Activated naive CD8-positive, alpha-beta T cell treated with anti-CD3 and anti-CD28 coated beads, Interleukin-2, amount 50 U/mL, for 16 hours (primary cell): Measurements from ENCODE around the gene RNFT2.

Experiments
- DNase-seq: peaks from one replicate; pipeline ENCODE4 v3.0.0-alpha.2; 2020; ENCODE audit warnings: low read depth, low spot score

RNFT2 gene, protein sequence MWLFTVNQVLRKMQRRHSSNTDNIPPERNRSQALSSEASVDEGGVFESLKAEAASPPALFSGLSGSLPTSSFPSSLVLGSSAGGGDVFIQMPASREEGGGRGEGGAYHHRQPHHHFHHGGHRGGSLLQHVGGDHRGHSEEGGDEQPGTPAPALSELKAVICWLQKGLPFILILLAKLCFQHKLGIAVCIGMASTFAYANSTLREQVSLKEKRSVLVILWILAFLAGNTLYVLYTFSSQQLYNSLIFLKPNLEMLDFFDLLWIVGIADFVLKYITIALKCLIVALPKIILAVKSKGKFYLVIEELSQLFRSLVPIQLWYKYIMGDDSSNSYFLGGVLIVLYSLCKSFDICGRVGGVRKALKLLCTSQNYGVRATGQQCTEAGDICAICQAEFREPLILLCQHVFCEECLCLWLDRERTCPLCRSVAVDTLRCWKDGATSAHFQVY

DNA sequence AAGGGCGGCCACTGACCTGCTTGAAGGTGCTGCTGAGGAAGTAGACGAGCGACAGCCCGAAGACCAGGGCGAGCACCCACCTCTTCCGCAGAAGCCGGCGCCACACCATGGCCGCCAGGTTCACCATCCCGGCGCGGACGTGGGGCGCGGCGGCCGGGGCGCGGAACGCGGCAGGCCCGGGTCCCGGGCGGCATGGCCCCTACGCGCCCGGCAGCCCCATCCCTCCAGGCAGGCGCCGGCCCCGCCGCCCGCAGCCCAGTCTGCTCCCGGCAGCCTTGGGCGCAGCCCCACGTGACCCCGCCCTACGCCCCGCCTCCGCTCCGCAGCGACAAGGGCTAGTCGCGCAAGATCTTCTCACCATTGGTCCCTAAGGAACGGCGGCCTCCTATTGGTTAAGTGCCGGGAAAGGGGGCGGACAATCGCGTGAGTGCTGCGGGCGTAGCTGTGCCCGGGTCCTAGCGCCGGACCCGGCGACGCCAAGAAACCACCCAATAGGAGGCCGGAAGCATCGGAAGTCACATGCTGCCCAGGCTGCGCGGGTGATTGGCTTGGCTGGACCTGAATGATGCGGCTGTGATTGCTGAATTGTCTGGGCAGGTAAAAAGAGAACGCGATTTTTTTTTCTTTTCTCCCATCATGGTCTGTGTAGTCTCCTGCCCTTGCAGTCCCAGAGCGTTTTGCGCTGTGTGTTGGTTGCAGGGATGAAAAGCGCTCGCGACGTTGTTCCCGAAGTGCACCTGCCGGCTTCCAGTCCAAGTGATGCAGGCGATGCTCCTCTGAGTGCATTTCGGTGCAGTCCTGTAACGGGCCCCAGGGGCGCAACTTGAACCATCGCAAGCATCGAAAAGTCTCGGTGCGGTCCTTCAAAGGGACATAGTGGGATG lies at the start of gene RNFT2, which contains the start of gene SPRING1:
Gene RNFT2 (plus strand): TSS at position 542 of the 884 bp plus-strand sequence. CDS start 2,183 bp downstream, outside the sequence.
Gene SPRING1 (minus strand): TSS at position 296 of the 884 bp plus-strand sequence. CDS start 169 bp downstream, at position 127.
- DNase-seq, result peak; percentile 99

DNA sequence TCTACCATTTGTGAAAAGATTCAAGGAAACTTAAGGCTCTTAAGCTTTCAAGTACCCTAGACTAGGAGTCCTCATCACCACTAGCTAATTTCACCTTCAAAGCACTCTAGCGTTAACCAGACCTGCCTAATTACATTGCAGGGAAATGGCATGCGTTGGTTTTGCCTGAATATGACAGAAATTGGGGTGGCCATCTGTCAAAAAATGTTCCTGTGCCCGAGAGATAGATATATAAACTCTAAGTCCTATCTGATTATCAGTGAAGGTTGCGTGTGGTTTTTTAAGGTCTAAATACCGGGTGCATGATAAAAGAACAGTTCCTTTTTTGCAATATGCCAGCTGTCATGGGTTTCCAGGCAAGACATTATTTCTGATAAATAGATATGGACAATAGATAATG lies 48.6 kb upstream of the RNFT2 start:
- no peak for DNase-seq

DNA sequence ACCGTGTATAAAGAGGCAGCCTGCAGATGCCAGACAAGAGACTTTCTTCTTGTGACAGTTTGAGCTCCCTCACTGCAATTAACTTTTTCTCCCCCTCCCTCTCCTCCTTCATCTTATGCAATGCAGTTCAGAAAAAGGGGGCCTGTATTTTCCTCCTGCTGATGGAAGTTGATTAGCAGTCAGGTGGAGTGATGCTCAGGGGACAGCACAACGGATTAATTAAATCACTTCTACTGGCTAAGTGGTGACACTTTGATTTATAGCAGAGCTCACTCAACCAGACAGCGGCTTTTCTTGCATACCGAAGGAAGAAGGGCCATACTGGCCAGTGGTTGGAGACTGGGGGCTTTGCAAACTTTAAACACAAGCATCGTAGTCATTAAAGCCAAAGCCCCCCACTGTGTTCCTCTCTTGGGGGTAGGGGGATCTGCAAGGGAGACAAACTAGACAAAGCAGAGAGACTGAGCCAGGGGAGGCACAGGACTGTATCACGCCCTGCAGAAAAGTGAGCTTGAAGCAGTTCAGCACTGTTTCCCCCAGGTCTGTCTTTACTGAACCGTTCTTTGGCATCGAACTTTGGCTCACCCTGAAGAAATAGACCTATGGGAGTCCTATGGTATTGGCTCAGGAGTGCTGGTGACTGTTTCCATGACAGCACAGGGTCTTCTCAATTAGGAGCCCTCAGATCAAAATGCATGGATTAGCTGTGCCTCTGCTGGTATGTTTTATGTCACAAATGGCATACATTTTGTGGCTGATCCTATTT lies 48.0 kb upstream of the RNFT2 start:
- DNase-seq, result no peak

DNA sequence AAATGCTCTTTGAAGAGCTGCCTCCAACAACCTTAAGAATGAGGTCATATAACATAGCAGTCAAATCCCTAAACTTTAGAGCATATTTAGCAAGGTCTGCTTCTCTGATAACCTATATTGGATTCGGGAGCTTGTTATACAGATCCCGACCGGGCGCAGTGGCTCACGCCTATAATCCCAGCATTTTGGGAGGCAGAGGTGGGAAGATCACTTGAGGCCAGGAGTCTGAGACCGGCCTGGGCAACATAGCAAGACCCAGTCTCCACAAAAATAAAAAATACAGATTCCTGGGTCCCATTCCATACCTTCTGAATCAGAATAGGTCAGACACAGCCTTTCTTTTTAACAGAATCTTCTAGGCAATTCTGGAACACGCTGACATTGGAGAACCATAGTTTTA lies 46.9 kb upstream of the RNFT2 start:
- DNase-seq, result no peak

DNA sequence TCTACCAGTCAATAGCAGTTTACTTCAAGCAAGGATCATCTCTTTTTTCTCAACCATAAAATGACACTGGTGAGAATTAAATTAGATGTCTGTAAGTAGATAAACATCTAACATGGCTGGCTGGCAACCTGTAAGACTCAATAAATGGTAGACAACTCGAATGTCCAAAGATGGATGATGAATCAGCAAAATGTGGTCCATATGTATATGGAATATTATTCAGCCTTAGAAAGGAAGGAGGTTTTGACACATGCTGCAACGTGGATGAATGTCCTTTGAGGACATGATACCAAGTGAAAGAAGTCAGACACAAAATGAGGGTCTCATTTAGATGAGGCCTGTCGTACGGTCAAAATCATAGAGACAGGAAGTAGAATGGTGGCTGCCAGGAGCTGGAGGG lies 46.5 kb upstream of the RNFT2 start:
- no peak for DNase-seq

DNA sequence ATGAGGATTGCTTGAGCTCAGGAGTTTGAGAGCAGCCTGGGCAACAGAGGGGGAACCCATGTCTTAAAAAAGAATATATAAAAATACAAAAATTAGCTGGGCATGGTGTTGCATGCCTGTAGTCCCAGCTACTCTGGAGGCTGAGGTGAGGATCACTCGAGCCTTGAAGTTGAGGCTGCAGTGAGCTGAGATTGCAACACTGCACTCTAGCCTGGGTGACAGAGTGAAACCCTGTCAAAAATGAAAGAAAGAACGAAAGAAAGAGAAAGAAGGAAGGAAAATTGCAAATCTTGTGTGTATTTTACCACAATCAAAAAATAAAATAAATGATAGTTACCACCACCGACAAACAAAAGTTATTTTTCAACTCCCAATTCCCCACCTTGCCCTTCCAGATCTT lies 45.5 kb upstream of the RNFT2 start:
- no peak for DNase-seq

DNA sequence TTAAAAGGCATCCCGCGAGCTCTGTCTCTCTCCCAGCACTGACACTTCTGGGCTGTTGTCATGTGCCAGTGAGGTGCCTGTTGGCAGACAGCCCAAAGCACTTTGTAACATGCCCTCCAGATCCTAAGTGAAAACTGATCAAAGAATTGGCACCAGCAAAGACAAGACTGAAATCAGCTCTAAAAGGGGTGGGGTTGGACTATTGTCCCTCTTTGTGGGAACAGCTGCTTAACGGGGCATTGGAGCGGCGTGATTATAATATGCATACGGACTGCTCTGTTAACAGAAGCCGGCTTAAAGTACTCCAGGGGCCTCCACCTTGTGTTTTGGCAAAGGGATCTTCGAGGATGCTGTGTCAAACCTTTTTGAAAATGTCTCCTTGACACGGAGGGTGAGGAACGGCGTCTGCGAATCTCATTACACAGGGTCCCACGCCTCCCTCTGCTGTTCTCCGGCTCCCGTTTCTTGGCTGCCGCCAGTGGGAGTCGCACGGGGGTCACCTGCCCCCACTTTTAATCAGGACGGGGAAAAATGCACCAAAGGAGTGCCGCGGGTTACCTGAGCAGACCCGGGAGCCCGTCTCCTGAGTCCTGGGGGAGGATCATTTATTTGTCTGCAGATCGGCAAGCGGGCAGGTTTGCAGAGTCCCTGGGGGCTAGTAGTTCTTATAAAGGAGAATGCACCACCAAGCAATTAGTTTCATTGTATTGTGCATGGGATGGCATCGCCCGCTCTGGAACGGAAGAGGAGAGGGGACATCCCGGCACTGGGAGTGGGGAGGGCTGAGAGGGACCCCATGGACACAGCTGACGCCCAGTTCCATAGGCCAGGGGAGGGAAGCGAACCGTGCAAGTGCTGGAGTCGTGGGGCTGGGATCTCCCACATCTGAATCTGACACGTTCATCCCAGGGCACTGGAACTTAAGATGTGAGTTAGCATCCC lies 44.6 kb upstream of the RNFT2 start:
- no peak for DNase-seq

DNA sequence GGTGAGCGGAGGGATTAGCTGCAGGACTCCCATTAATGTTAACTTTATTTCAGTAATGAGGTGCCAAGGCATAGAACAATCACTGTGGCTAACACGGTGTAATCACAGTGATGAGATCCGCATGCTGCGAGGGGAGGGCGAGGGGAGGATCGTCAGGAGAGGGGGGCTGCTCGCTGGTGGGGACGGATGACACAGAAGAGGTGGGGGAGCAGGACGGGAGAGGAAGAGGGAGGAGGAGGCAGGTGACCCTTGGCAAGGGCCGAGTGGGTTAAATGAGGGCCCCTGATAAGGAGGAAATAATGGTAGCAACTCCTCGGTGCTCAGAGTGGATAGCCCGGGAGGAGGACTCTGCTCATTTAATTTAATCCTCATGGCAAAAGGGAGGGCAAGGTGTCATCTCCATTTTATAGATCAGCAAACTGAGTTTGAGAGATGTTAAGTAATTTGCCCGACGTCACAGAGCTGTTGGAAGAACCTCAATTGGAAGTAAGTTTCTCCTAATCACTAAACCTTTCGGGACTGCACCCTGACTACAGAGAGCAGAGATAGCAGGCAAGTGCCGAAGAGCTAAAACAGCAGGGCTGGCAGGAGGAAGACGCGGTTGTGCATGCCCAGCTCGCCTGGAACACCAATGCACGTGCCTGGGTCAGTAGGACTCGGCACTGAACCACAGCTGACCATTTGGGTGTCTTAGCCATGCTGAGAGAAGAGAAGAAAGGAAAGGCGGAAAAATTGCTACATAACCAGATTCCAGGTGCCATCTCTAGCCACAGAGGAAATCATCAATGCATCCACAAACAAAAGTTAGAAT lies 43.3 kb upstream of the RNFT2 start:
- no peak for DNase-seq

DNA sequence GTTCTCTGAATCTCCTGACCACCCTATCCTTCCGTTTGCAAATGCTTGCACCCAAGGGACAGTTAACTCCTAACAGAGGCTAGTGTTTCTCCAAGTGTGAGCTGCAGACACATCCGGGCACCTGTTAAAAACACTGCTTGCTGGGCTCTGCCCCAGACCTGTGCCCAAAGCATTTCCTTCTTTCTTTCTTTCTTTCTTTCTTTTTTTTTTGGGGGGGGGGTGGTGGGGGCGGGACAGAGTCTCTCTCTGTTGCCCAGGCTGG lies 42.7 kb upstream of the RNFT2 start:
- DNase-seq, result no peak

DNA sequence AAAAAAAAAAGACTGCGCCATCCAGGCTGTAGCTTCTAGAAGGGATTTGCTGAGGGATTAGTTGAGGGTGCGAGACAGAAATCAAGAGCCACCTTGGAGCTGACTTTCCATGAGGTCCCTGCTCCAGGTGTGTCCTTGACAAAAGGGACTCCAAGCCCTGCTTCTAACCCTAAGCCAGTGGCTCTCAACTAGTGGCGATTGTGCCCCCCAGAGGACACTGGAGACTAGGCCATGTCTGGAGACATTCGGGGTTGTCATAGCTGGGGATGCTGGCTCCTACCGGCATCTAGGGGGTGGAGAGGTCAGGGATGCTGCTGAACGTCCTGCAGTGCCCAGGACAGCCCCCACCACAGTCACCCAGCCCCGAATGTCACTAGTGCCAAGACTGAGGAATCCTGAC lies 40.8 kb upstream of the RNFT2 start:
- no peak for DNase-seq

DNA sequence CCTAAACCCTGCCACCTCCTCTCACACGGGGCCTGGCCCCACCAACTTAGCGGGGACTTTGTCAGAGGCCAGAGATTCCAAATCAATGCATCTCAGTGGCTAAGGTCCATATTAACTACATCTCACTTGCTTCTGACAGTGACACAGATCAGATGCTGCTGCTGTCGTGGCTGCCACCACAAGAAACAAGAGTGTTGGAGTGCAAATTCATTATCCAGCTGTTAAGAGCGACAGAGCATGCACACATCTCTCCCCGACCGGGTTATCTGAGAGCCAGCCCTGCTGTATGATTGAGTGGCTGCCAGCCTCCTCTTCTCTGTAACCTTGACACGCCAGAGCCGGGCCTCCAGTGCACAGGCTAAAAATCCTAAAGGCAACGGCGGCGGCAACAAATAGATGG lies 40.4 kb upstream of the RNFT2 start:
- DNase-seq, result no peak

DNA sequence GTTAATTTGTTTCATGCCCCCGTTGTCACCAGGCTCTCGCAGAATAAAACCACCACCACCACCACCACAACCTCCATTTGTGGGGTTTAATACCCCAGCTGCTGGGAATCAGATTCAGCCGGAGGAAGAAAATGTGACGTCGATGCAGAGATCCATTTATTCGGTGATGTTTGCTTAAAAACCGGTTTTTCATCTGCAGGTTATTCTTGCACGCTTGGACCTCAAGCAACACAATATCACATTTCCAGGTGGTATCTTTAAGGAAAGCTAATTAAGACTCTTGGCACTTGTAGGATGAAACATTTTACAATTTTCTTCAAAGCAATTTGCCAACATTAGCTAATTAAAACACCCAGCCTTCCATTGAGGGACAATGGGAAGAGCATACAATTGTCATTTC lies 40.0 kb upstream of the RNFT2 start:
- DNase-seq, result no peak

DNA sequence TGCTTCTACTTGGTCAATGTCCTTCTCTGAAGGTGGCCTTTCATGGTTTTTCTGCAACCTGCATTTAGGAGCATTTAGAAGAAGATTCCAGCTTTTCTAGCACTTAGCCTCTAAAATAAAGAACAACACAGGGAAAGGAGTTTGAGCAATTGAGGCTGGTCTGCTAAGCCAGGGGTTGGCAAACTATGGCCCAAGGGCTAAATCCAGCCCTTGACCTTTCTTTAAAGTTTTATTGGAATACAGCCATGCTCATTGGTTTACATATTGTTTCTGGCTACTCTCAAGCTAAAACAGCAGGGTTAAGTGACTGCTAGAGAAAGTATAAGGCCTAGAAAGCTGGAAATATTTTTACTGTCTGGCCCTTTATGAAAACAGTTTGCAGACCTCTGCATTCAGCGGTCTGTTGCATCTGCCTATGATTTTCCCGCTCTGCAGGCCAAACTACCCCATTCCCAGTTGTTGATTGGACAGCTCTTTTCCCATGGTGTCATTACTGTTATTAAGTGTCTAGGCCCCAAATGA lies 39.5 kb upstream of the RNFT2 start:
- no peak for DNase-seq

DNA sequence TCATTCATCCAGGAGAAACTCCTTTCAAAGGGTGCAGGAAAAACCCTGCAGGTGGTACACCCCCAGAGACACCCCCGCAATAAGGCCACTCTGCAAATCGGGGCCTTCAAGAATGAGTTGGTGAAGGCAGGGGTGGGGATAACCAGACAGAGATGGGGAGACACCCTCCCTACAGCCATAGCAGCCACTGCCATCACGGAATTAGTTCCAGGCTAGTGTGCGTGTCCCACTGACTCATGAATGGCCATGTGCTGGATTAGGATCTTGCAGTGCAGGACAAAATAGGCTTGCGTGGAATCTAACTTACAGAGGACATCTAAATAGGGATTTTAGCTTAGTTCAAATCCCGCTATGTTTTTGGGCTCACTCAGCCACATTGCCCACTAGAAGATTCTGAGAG lies 38.0 kb upstream of the RNFT2 start:
- DNase-seq, result no peak

DNA sequence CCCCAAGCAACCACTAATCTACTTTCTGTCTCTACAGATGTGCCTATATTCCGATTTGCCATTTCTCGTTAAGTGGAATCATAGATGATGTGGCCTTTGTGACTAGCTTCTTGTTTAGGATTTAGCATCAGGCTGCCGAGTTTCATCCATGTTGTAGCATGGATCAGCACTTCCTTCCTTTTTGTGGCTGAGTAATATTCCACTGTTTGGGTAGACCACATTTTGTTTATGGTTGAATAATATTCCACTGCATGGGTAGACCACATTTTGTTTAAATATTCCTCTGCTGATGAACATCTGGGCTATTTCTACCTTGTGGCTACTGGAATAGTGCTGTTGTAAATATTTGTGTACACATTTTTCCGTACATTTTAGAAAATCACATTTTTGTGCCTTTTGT lies 36.7 kb upstream of the RNFT2 start:
- DNase-seq, result no peak

DNA sequence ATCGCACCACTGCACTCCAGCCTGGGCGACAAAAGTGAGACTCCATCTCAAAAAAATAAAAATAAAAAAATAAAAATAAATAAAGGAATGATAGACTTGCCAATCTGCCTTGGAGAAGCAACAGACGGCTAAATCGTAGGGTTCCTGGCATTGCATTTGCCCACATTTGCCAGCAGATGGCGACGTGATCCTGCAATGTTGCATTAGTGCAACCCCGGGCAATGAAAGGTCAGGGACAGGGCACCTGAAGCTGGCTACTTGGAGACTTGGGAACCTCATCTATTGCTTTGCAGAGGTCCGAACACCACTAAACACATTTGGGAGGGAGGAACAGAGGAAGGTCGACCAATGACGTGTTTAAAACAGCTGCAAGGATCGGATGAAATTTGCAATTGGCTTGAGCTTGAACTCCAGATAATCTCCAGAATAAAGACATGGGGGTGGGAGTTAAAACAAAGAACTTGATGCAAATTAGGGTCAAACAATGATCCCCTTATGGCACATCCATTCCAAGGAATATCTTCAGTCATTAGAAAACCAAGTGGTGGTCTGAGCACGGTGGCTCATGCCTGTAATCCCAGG lies 34.8 kb upstream of the RNFT2 start:
- peak; percentile 43 for DNase-seq

DNA sequence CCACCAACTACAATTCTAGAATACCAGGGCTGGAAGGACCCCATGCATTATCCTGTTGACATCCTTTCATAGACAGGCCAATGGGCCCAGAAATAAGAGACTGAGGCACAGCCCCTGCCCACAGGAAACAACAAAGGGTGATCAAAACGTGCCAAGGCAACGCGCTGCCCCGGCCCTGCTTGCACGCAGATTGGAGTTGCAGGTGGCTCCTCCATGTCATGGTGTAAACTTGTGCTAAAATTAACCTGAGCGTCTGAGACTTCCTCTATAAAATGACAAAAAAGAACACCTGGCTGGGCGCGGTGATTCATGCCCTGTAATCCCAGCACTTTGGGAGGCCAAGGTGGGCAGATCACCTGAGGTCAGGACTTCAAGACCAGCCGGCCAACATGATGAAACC lies 30.4 kb upstream of the RNFT2 start:
- no peak for DNase-seq

DNA sequence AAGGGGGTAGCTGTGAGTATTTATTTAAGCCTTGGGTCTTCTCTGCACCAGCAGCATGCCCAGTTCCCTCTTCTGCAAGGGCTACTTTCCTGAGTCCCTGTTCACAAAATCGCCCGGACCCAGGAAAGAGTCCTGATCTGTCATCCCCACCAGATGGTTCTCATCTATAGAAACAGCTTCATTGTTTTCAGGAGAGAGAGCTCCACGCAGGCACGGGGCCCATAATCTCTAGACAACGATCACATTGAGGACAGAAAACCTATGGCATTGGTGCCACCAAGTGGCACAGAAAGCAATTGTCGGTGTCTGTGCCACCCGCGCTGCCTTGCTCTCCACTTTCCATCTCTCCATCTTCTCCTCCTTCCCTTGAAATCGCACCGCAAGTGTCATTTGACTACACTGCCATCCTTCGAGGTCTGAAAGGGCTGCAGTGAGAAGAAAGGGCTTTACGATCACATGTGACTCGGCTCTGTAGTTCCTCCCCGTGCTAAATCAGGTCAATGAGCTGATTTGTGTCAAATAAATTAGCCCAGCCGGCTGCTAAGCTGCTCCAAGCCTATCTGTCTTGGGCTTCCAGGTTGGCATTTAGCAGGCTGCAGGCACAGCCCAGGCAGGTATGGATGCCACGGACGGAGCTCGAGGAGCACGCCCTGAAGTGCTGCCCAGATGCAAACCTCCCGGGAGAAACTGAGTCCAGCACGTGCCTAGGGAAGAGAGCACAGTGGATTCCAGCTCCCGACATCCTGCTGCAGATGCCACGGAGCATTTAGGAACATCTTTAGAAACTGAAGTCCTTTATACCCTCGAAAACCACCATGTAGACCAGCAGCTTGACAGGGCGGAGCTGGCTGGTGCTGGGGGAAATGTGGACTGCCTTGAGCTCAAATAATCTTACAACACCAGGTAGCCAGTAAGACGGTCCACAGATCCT lies 29.0 kb upstream of the RNFT2 start:
- no peak for DNase-seq
